Measurements from ENCODE around the gene LRIG1.

The LRIG1 gene

DNA sequence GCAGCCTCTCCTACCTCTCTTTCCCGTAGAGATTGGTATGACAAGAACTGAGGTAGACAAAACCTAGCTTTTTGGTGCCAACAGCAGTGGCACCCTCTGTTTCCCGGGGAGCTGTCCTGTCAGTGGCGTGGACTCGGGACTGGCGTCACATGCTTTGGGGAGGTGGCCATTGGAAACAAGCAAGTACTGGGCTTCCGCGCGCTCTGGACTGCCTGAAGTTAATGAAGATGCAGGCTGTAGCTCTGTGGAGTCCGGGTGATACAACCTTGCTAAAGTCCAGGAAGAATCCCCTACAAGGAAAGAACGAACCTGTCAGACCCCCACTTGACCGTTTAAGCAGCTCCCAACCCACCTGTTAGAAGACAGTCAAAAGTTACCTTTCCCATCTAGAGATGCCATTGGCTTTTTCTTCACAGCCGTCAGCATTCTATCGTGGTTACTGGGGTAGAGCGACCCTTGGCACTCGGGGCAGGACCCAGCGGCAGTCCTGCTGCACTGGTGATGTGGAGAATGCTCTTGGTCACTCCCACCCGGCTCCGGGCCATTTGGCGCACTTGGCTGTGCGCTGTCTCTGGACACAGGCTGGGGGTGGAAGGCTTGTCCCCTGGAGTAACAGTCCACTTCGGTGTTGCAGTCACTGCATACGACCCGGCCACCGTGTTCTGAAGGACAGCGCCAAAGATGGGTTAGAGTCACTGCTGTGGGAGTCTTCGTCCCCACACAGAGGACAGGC, 120.5 kb downstream of the LRIG1 start:
- DNase-seq (ENCODE audit: low read depth in 1 of 2, low spot score in 1 of 2): no peak
- H3K27me3 ChIP-seq (ENCODE audit: insufficient read depth, poor library complexity, severe bottlenecking): no peaks in the 10 kb centered on the region
- TF ChIP-seq POLR2AphosphoS5 (IDR thresholded peaks at IDR 0.05; ENCODE audit: low read depth) (no peak), CTCF (IDR thresholded peaks at IDR 0.05; ENCODE audit: insufficient read depth, low read length) (no peak), GABPA (IDR thresholded peaks at IDR 0.05; ENCODE audit: low read depth) (no peak), SPI1 (IDR thresholded peaks at IDR 0.05; ENCODE audit: borderline replicate concordance, low read depth) (no peak)
- TF ChIP-seq, protein P1, sequence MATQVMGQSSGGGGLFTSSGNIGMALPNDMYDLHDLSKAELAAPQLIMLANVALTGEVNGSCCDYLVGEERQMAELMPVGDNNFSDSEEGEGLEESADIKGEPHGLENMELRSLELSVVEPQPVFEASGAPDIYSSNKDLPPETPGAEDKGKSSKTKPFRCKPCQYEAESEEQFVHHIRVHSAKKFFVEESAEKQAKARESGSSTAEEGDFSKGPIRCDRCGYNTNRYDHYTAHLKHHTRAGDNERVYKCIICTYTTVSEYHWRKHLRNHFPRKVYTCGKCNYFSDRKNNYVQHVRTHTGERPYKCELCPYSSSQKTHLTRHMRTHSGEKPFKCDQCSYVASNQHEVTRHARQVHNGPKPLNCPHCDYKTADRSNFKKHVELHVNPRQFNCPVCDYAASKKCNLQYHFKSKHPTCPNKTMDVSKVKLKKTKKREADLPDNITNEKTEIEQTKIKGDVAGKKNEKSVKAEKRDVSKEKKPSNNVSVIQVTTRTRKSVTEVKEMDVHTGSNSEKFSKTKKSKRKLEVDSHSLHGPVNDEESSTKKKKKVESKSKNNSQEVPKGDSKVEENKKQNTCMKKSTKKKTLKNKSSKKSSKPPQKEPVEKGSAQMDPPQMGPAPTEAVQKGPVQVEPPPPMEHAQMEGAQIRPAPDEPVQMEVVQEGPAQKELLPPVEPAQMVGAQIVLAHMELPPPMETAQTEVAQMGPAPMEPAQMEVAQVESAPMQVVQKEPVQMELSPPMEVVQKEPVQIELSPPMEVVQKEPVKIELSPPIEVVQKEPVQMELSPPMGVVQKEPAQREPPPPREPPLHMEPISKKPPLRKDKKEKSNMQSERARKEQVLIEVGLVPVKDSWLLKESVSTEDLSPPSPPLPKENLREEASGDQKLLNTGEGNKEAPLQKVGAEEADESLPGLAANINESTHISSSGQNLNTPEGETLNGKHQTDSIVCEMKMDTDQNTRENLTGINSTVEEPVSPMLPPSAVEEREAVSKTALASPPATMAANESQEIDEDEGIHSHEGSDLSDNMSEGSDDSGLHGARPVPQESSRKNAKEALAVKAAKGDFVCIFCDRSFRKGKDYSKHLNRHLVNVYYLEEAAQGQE (IDR thresholded peaks at IDR 0.05; ENCODE audit: insufficient replicate concordance, low read depth): no peak

GRCh38 chr3:66379565-66379964, 121.3 kb downstream of the LRIG1 start:
- TF ChIP-seq CTCF (IDR thresholded peaks at IDR 0.05; ENCODE audit: insufficient read depth, low read length) (no peak), GABPA (IDR thresholded peaks at IDR 0.05; ENCODE audit: low read depth) (no peak), POLR2AphosphoS5 (IDR thresholded peaks at IDR 0.05; ENCODE audit: low read depth) (no peak), SPI1 (IDR thresholded peaks at IDR 0.05; ENCODE audit: borderline replicate concordance, low read depth) (no peak)
- TF ChIP-seq, protein P1 (IDR thresholded peaks at IDR 0.05; ENCODE audit: insufficient replicate concordance, low read depth): no peak
- Histone ChIP-seq H3K27ac (replicated peaks) (no peak overlapping the region), H3K4me3 (replicated peaks; ENCODE audit: insufficient read depth, low read length) (no peak overlapping the region), H3K27me3 (ENCODE audit: insufficient read depth, poor library complexity, severe bottlenecking) (no peaks in the 10 kb centered on the region)
- DNase-seq (ENCODE audit: low read depth in 1 of 2, low spot score in 1 of 2): no peak

More for the DNA sequence above, 120.5 kb downstream of the LRIG1 start:
- Histone ChIP-seq H3K27ac (replicated peaks) (no peak overlapping the region), H3K4me3 (replicated peaks; ENCODE audit: insufficient read depth, low read length) (no peak overlapping the region)

- Histone ChIP-seq H3K4me3 (replicated peaks; ENCODE audit: insufficient read depth, low read length) (no peak overlapping the region), H3K27ac (replicated peaks) (no peak overlapping the region), H3K27me3 (ENCODE audit: insufficient read depth, poor library complexity, severe bottlenecking) (no peaks in the 10 kb centered on the region)
- DNase-seq (ENCODE audit: low read depth in 1 of 2, low spot score in 1 of 2): no peak
- TF ChIP-seq SPI1 (IDR thresholded peaks at IDR 0.05; ENCODE audit: borderline replicate concordance, low read depth) (no peak), POLR2AphosphoS5 (IDR thresholded peaks at IDR 0.05; ENCODE audit: low read depth) (no peak), GABPA (IDR thresholded peaks at IDR 0.05; ENCODE audit: low read depth) (no peak), CTCF (IDR thresholded peaks at IDR 0.05; ENCODE audit: insufficient read depth, low read length) (no peak)
- TF ChIP-seq, protein P1 (IDR thresholded peaks at IDR 0.05; ENCODE audit: insufficient replicate concordance, low read depth): no peak
Observed at GRCh38 chr3:66378256-66378655, 122.6 kb downstream of the LRIG1 start.
